ENCODE results near the gene EPM2AIP1. TPM values are rescaled to one million over a fixed set of nuclear protein-coding genes. Genes with fewer than 3 reads are reported as not detected.

Gene EPM2AIP1
- total RNA-seq, 1 experiment from 2014 or later: 8.7 TPM

DNA sequence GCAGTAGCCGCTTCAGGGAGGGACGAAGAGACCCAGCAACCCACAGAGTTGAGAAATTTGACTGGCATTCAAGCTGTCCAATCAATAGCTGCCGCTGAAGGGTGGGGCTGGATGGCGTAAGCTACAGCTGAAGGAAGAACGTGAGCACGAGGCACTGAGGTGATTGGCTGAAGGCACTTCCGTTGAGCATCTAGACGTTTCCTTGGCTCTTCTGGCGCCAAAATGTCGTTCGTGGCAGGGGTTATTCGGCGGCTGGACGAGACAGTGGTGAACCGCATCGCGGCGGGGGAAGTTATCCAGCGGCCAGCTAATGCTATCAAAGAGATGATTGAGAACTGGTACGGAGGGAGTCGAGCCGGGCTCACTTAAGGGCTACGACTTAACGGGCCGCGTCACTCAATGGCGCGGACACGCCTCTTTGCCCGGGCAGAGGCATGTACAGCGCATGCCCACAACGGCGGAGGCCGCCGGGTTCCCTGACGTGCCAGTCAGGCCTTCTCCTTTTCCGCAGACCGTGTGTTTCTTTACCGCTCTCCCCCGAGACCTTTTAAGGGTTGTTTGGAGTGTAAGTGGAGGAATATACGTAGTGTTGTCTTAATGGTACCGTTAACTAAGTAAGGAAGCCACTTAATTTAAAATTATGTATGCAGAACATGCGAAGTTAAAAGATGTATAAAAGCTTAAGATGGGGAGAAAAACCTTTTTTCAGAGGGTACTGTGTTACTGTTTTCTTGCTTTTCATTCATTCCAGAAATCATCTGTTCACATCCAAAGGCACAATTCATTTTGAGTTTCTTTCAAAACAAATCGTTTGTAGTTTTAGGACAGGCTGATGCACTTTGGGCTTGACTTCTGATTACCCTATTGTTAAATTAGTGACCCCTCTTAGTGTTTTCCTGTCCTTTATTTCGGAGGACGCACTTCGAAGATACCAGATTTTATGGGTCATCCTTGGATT lies 674 bp upstream of the EPM2AIP1 start, which contains the start of gene MLH1:
MLH1 (plus strand) TSS at position 193 of the 958 bp plus-strand sequence; CDS start at position 223, 30 bp downstream.
- Histone ChIP-seq H3K9me2 (ENCODE audit: insufficient read depth) (no peaks in the 10 kb centered on the region), H3K9ac (ENCODE audit: low read length) (peak within 1 kb of the TSS; percentile 79), H2AFZ (ENCODE audit: low read depth, low read length, poor library complexity, severe bottlenecking) (no peak within 1 kb of the TSS), H3K36me3 (ENCODE audit: control insufficient read depth in 1 of 2, insufficient read depth in 2 of 2, low read length in 2 of 2) (peaks cover 9 to 19% of the 10 kb centered on the region in 2 experiments), H3K9me3 (ENCODE audit: control insufficient read depth in 1 of 2, insufficient read depth in 1 of 2, low read depth in 1 of 2, low read length in 2 of 2) (no peaks in the 10 kb centered on the region), H3K4me2 (ENCODE audit: low read length) (peak within 1 kb of the TSS; percentile 87), H3K27me3 (ENCODE audit: insufficient read depth, low read length) (no peaks in the 10 kb centered on the region), H3K4me3 (replicated peaks in 1 of 2; ENCODE audit: low read depth in 1 of 2, low read length in 2 of 2) (peak within 1 kb of the TSS; percentile 57 to 76), H3K27ac (ENCODE audit: low read depth, low read length) (peak within 1 kb of the TSS; percentile 90), H3K79me2 (ENCODE audit: insufficient read depth, low read length) (peaks cover 69% of the 10 kb centered on the region), H3K4me1 (ENCODE audit: control insufficient read depth in 1 of 2, insufficient read depth in 2 of 2, low read length in 2 of 2) (peaks cover 4 to 21% of the 10 kb centered on the region in 2 experiments; a peak in 2 of 4 replicates), H4K20me1 (ENCODE audit: insufficient read depth) (no peaks in the 10 kb centered on the region)
- intact Hi-C loops (cut with micrococcal nuclease): loop anchor here (10.0 kb wide), 1 partner anchor 221 kb away; no protein-coding TSS in a partner anchor
- POLR2A ChIA-PET: interaction anchor here (0.6 to 2.1 kb wide), 5 partner anchors 24 to 228 kb away, joined by 3 to 8 read pairs (median 4); no protein-coding TSS in a partner anchor
- CTCF ChIA-PET: interaction anchor here (1.0 to 2.2 kb wide), 4 partner anchors 10 to 61 kb away, joined by 3 to 14 read pairs (median 4); no protein-coding TSS in a partner anchor
- DNase-seq (ENCODE audit: low read depth, low spot score): peak; percentile 100
- BruUV-seq (replicated peaks): TSS peak; percentile 86
- RAD21 ChIA-PET (ENCODE audit: low non-redundant PET in 1 of 2, low total read pairs in 2 of 2, uncharacterized antibody in 2 of 2, unreplicated experiment in 2 of 2): no interaction called here
- peak; percentile 90 for ATAC-seq
- TF ChIP-seq, protein P1, sequence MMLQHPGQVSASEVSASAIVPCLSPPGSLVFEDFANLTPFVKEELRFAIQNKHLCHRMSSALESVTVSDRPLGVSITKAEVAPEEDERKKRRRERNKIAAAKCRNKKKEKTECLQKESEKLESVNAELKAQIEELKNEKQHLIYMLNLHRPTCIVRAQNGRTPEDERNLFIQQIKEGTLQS (IDR thresholded peaks at IDR 0.05): no peak
- TF ChIP-seq SRF (IDR thresholded peaks at IDR 0.05; ENCODE audit: low read depth): no peak
- TF ChIP-seq, protein P2, sequence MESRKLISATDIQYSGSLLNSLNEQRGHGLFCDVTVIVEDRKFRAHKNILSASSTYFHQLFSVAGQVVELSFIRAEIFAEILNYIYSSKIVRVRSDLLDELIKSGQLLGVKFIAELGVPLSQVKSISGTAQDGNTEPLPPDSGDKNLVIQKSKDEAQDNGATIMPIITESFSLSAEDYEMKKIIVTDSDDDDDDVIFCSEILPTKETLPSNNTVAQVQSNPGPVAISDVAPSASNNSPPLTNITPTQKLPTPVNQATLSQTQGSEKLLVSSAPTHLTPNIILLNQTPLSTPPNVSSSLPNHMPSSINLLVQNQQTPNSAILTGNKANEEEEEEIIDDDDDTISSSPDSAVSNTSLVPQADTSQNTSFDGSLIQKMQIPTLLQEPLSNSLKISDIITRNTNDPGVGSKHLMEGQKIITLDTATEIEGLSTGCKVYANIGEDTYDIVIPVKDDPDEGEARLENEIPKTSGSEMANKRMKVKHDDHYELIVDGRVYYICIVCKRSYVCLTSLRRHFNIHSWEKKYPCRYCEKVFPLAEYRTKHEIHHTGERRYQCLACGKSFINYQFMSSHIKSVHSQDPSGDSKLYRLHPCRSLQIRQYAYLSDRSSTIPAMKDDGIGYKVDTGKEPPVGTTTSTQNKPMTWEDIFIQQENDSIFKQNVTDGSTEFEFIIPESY (IDR thresholded peaks at IDR 0.05; ENCODE audit: extremely low read depth, insufficient replicate concordance, low read length): peak; percentile 39
- peak; percentile 100 for TF ChIP-seq SP1 (IDR thresholded peaks at IDR 0.05; ENCODE audit: low read depth)
- TF ChIP-seq ZNF274 (IDR thresholded peaks at IDR 0.05; ENCODE audit: low read depth, low read length): no peak
- TF ChIP-seq EGR1 (IDR thresholded peaks at IDR 0.05; ENCODE audit: low read depth): no peak; the same call in 1 of the 2 replicates
- TF ChIP-seq SIN3A (IDR thresholded peaks at IDR 0.05; ENCODE audit: low read depth): peak; percentile 79
- TF ChIP-seq EZH2phosphoT487 (IDR thresholded peaks at IDR 0.05; ENCODE audit: borderline replicate concordance): no peak
- TF ChIP-seq ZFX (IDR thresholded peaks at IDR 0.05): peak; percentile 80
- no peak for TF ChIP-seq RAD21 (IDR thresholded peaks at IDR 0.05; ENCODE audit: low read depth)
- no peak for TF ChIP-seq FOSL1 (IDR thresholded peaks at IDR 0.05; ENCODE audit: low read depth)
- TF ChIP-seq, protein P3, sequence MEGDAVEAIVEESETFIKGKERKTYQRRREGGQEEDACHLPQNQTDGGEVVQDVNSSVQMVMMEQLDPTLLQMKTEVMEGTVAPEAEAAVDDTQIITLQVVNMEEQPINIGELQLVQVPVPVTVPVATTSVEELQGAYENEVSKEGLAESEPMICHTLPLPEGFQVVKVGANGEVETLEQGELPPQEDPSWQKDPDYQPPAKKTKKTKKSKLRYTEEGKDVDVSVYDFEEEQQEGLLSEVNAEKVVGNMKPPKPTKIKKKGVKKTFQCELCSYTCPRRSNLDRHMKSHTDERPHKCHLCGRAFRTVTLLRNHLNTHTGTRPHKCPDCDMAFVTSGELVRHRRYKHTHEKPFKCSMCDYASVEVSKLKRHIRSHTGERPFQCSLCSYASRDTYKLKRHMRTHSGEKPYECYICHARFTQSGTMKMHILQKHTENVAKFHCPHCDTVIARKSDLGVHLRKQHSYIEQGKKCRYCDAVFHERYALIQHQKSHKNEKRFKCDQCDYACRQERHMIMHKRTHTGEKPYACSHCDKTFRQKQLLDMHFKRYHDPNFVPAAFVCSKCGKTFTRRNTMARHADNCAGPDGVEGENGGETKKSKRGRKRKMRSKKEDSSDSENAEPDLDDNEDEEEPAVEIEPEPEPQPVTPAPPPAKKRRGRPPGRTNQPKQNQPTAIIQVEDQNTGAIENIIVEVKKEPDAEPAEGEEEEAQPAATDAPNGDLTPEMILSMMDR (IDR thresholded peaks at IDR 0.05 in 2 of 3, conservative IDR thresholded peaks at IDR 0.05 in 1 of 3; ENCODE audit: borderline replicate concordance in 1 of 3, insufficient read depth in 1 of 3, low read depth in 2 of 3, low read length in 2 of 3): no peak
- no peak for TF ChIP-seq TCF7L2 (IDR thresholded peaks at IDR 0.05; ENCODE audit: borderline replicate concordance, extremely low read depth, insufficient read depth, insufficient read length)
- TF ChIP-seq YY1 (IDR thresholded peaks at IDR 0.05; ENCODE audit: extremely low read depth, insufficient replicate concordance, low read depth, low read length): peak; percentile 94
- peak; percentile 88 for TF ChIP-seq CEBPB (IDR thresholded peaks at IDR 0.05; ENCODE audit: low read depth)
- TF ChIP-seq EZH2 (IDR thresholded peaks at IDR 0.05): no peak
- peak; percentile 94 for TF ChIP-seq POLR2A (IDR thresholded peaks at IDR 0.05; ENCODE audit: borderline replicate concordance, extremely low read depth, insufficient read depth, insufficient read length)
